Measurements from ENCODE around the gene OSM. TPM values are rescaled to one million over a fixed set of nuclear protein-coding genes. Genes with fewer than 3 reads are reported as not detected.

OSM gene
- total RNA-seq, 2 experiments from 2014 or later, result 103 to 107 TPM

GRCh38 chr22:30307041-30307574, 40.5 kb upstream of the OSM start:
- H3K36me3 Mint-ChIP-seq (ENCODE audit: low read depth), result peaks cover 49% of the 10 kb centered on the region
- POLR2A ChIA-PET, result interaction anchor here (0.7 to 15.7 kb wide), 9 partner anchors 9 to 90 kb away, joined by 3 to 229 read pairs (median 5); partner anchors contain the start of genes CASTOR1, CCDC157, SEC14L2 and SF3A1
- no peaks in the 10 kb centered on the region for H3K27me3 Mint-ChIP-seq
- H3K9me3 Mint-ChIP-seq, result no peaks in the 10 kb centered on the region
- H3K27ac Mint-ChIP-seq, result peak overlapping the region; percentile 96
- DNase-seq, result no peak
- H3K4me1 Mint-ChIP-seq, result peaks cover 97% of the 10 kb centered on the region
- CTCF ChIA-PET, result interaction anchor here (0.6 to 9.3 kb wide), 5 partner anchors 18 to 117 kb away, joined by 3 to 89 read pairs (median 5); partner anchors contain the start of genes CASTOR1 and TBC1D10A
- H3K4me3 Mint-ChIP-seq, result peak overlapping the region; percentile 78

GRCh38 chr22:30306627-30307011, 40.0 kb upstream of the OSM start:
- Mint-ChIP-seq H3K27ac (peak overlapping the region; percentile 96), H3K4me1 (peaks cover 97% of the 10 kb centered on the region), H3K9me3 (no peaks in the 10 kb centered on the region), H3K4me3 (peak overlapping the region; percentile 78), H3K27me3 (no peaks in the 10 kb centered on the region), H3K36me3 (ENCODE audit: low read depth) (peaks cover 54% of the 10 kb centered on the region)
- ChIA-PET POLR2A (interaction anchor here (0.7 to 15.7 kb wide), 9 partner anchors 9 to 50 kb away, joined by 3 to 229 read pairs (median 5); partner anchors contain the start of genes CASTOR1, CCDC157, SF3A1 and TBC1D10A), CTCF (interaction anchor here (0.6 to 9.3 kb wide), 7 partner anchors 8 to 118 kb away, joined by 3 to 89 read pairs (median 4); partner anchors contain the start of genes CASTOR1, RNF215 and TBC1D10A)
- no peak for DNase-seq

GRCh38 chr22:30305906-30306626, 39.4 kb upstream of the OSM start:
- Mint-ChIP-seq H3K36me3 (ENCODE audit: low read depth) (peaks cover 58% of the 10 kb centered on the region), H3K4me1 (peaks cover 99% of the 10 kb centered on the region), H3K27me3 (no peaks in the 10 kb centered on the region), H3K9me3 (no peaks in the 10 kb centered on the region), H3K4me3 (peak overlapping the region; percentile 78), H3K27ac (peak overlapping the region; percentile 96)
- DNase-seq, result peak; percentile 48
- CTCF ChIA-PET, result interaction anchor here (0.5 to 9.3 kb wide), 7 partner anchors 9 to 197 kb away, joined by 3 to 89 read pairs (median 3); partner anchors contain the start of genes CASTOR1, RNF215 and TBC1D10A
- POLR2A ChIA-PET, result interaction anchor here (0.7 to 15.7 kb wide), 14 partner anchors 8 to 147 kb away, joined by 3 to 229 read pairs (median 4); partner anchors contain the start of genes CASTOR1, CCDC157, RNF215 and SF3A1

DNA sequence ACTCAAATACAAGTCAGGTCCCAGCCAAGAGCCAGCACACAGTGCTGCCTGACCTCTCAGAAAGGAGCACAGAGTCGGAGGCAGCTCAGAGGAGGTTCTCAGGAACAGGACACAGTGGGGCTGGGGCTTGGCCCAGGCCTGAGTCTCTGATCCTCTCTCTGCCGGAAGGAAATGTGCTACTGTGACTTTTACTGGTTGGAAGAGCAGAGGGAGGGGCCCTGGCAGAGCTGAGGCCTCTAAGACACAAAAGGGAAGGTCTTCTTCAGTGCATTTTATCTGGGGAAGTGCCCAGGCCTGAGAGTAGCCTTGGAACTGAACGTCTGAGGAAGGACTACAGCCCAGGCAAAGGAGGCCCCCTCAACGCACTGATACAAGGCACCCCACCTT, 38.9 kb upstream of the OSM start:
- H3K36me3 Mint-ChIP-seq (ENCODE audit: low read depth), result peaks cover 58% of the 10 kb centered on the region
- CTCF ChIA-PET, result interaction anchor here (0.5 to 9.3 kb wide), 3 partner anchors 16 to 197 kb away, joined by 3 to 89 read pairs (median 9); partner anchors contain the start of gene CASTOR1
- H3K27ac Mint-ChIP-seq, result peak overlapping the region; percentile 96

DNA sequence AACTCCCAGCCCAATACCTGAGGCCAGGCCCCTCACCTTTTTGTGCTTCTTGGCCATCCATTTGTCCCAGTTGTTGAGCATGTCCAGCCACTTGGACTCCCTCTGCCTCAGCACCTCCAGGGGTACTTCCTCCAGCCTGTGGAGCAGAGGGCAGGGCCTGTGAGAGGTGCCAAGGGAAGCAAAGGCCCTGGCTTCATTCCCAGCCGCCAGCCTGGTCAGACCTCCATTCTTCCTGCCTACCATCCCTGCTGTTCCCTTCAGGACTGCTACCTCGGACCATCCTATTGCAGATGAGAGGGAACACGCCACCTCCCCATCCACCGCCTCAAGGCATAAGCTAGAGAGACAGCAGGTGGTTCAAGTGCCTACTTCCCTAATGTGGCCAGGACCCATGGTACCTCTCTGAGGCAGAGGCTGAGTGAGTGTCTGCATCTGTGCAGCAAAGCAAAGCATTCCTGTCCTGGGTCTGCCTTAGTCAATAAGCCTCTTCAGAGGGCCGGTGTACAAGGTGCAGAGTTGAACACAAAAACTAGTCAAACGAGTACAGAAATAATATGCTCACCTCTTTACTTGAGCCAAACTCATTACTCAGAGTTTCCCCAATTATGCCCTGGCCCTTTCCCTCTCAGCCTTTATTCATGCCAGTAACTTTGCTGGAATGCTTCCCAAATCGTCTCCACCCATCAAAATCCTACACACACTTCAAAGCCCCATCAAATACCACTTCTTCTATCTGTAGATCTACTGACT, 38.0 kb upstream of the OSM start:
- Mint-ChIP-seq H3K4me3 (peak overlapping the region; percentile 78), H3K4me1 (peaks cover 86% of the 10 kb centered on the region), H3K9me3 (no peaks in the 10 kb centered on the region), H3K36me3 (ENCODE audit: low read depth) (peaks cover 59% of the 10 kb centered on the region), H3K27me3 (no peaks in the 10 kb centered on the region), H3K27ac (peak overlapping the region; percentile 96)
- DNase-seq, result no peak
- CTCF ChIA-PET, result interaction anchor here (2.5 to 9.3 kb wide), 3 partner anchors 15 to 120 kb away, joined by 9 to 89 read pairs (median 9); partner anchors contain the start of genes CASTOR1 and TBC1D10A
- POLR2A ChIA-PET, result interaction anchor here (0.7 to 15.7 kb wide), 12 partner anchors 8 to 120 kb away, joined by 3 to 229 read pairs (median 4); partner anchors contain the start of genes CASTOR1, CCDC157, RNF215 and SF3A1

More for the DNA sequence above, 38.9 kb upstream of the OSM start:
- Mint-ChIP-seq H3K27me3 (no peaks in the 10 kb centered on the region), H3K4me1 (peaks cover 94% of the 10 kb centered on the region), H3K9me3 (no peaks in the 10 kb centered on the region), H3K4me3 (peak overlapping the region; percentile 78)
- DNase-seq, result peak; percentile 79
- POLR2A ChIA-PET, result interaction anchor here (0.7 to 15.7 kb wide), 12 partner anchors 10 to 147 kb away, joined by 3 to 229 read pairs (median 4); partner anchors contain the start of genes CASTOR1, CCDC157, RNF215 and SF3A1

- H3K27me3 Mint-ChIP-seq, result no peaks in the 10 kb centered on the region
- peak overlapping the region; percentile 87 for H3K27ac Mint-ChIP-seq
- peaks cover 68% of the 10 kb centered on the region for H3K36me3 Mint-ChIP-seq (ENCODE audit: low read depth)
- peak overlapping the region; percentile 42 for H3K4me3 Mint-ChIP-seq
- CTCF ChIA-PET, result interaction anchor here (1.4 to 9.3 kb wide), 3 partner anchors 13 to 35 kb away, joined by 3 to 89 read pairs (median 9); partner anchors contain the start of genes CASTOR1 and TBC1D10A
- DNase-seq, result no peak
- peaks cover 67% of the 10 kb centered on the region for H3K4me1 Mint-ChIP-seq
- POLR2A ChIA-PET, result interaction anchor here (1.1 to 15.7 kb wide), 7 partner anchors 10 to 53 kb away, joined by 3 to 229 read pairs (median 6); partner anchors contain the start of genes CASTOR1, CCDC157, OSM and SF3A1
- no peaks in the 10 kb centered on the region for H3K9me3 Mint-ChIP-seq
Observed at GRCh38 chr22:30302810-30303138, 36.1 kb upstream of the OSM start.

GRCh38 chr22:30301995-30302809, 35.6 kb upstream of the OSM start:
- CTCF ChIA-PET, result interaction anchor here (3.6 to 9.3 kb wide), 2 partner anchors 13 to 24 kb away, joined by 9 to 89 read pairs; partner anchors contain the start of genes CASTOR1 and TBC1D10A
- no peaks in the 10 kb centered on the region for H3K27me3 Mint-ChIP-seq
- peak; percentile 30 for DNase-seq

DNA sequence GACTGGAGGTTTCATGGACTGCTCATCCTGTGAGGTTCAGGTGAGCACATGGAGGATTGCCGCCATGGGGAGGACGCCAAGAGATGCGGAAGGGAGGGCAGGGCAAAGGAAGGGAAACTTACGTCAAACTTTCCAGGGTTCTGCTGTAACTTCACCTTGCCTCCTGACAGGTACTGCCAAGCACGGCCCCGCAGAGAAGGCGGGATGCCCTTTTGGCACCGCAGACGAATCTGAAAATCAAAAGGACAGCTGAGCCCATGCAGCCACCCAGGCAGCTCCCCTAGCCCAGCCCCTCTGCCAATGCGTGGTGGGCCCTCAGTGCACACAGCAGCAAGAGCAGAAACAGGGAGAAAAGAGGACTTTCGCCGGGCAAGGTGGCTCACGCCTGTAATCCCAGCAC, 32.7 kb upstream of the OSM start:
- Mint-ChIP-seq H3K27ac (no peak overlapping the region), H3K27me3 (no peaks in the 10 kb centered on the region), H3K4me3 (no peak overlapping the region), H3K4me1 (peaks cover 44% of the 10 kb centered on the region), H3K9me3 (no peaks in the 10 kb centered on the region), H3K36me3 (ENCODE audit: low read depth) (peaks cover 68% of the 10 kb centered on the region)
- ChIA-PET POLR2A (interaction anchor here (5.7 kb wide), 1 partner anchor 9 kb away, joined by 56 read pairs; the partner anchor contains the start of gene CASTOR1), CTCF (interaction anchor here (2.2 kb wide), 1 partner anchor 11 kb away, joined by 10 read pairs; no protein-coding TSS in a partner anchor)
- DNase-seq, result no peak

More at GRCh38 chr22:30301995-30302809, 35.6 kb upstream of the OSM start:
- H3K9me3 Mint-ChIP-seq, result no peaks in the 10 kb centered on the region
- H3K4me3 Mint-ChIP-seq, result peak overlapping the region; percentile 42
- peak overlapping the region; percentile 87 for H3K27ac Mint-ChIP-seq
- peaks cover 69% of the 10 kb centered on the region for H3K36me3 Mint-ChIP-seq (ENCODE audit: low read depth)
- POLR2A ChIA-PET, result interaction anchor here (1.1 to 15.7 kb wide), 9 partner anchors 10 to 54 kb away, joined by 3 to 229 read pairs (median 4); partner anchors contain the start of genes CASTOR1, CCDC157, SF3A1 and TBC1D10A
- peaks cover 64% of the 10 kb centered on the region for H3K4me1 Mint-ChIP-seq

DNA sequence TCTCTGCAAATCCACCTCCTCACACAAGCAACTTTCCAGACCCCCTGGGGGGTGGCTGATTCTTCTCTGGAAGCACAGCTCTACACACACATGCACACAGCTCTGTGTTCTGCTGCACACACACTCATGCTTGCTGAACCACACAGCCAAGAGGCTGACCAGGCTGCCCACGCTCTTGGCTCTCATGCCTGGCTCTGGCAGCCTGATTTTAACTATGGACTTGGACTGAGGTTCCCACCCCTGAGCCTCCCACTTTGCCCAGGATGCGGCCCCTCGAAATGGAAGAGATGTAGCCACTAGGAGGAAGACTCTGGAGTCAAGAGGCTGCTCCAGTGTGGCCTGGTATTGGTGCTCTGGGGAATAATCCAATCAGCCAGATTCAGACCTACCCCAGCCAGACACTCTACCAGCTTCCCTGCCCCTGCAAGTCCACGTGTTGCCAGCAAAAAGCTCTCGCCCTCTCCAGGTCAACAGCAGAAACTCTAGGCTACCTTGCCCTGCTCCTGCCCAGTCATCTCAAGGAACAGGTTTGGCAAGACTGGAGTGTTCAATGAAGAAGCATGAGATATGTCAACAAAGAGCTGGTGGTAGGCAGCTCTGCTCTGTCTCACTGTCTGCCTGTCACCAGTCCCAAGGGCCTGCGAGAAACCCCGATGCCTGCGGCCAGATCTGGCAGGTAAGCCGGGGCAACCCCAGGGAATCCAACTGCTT, 31.5 kb upstream of the OSM start:
- Mint-ChIP-seq H3K36me3 (ENCODE audit: low read depth) (peaks cover 69% of the 10 kb centered on the region), H3K4me1 (peaks cover 33% of the 10 kb centered on the region), H3K4me3 (no peak overlapping the region), H3K27me3 (no peaks in the 10 kb centered on the region), H3K9me3 (no peaks in the 10 kb centered on the region), H3K27ac (peak overlapping the region; percentile 25)
- CTCF ChIA-PET, result interaction anchor here (2.2 kb wide), 1 partner anchor 10 kb away, joined by 10 read pairs; no protein-coding TSS in a partner anchor
- no peak for DNase-seq
- POLR2A ChIA-PET, result interaction anchor here (1.2 to 5.7 kb wide), 3 partner anchors 8 to 29 kb away, joined by 4 to 56 read pairs (median 4); partner anchors contain the start of genes CASTOR1 and TBC1D10A

GRCh38 chr22:30297276-30297990, 30.8 kb upstream of the OSM start:
- DNase-seq, result no peak
- Mint-ChIP-seq H3K27ac (peak overlapping the region; percentile 54), H3K27me3 (no peaks in the 10 kb centered on the region), H3K9me3 (no peaks in the 10 kb centered on the region), H3K4me3 (no peak overlapping the region), H3K4me1 (peaks cover 25% of the 10 kb centered on the region), H3K36me3 (ENCODE audit: low read depth) (peaks cover 66% of the 10 kb centered on the region)
- CTCF ChIA-PET, result interaction anchor here (2.2 kb wide), 1 partner anchor 9 kb away, joined by 10 read pairs; no protein-coding TSS in a partner anchor
- POLR2A ChIA-PET, result interaction anchor here (1.2 to 5.7 kb wide), 3 partner anchors 7 to 29 kb away, joined by 4 to 56 read pairs (median 4); partner anchors contain the start of genes CASTOR1 and TBC1D10A

Measured in activated CD4-positive, alpha-beta memory T cell treated with anti-CD3 and anti-CD28 coated beads, Interleukin-2, amount 10 ng/mL, durations not matched to agents 7 days and 5 days (primary cell).